ENCODE results near the gene TMEM30A. TPM values are rescaled to one million over a fixed set of nuclear protein-coding genes. Genes with fewer than 3 reads are reported as not detected.

The TMEM30A gene
- total RNA-seq (197 and 213 TPM in 2 replicates), polyA plus RNA-seq (26.6 and 42.2 TPM in 2 replicates), polyA minus RNA-seq (61.1 and 80.6 TPM in 2 replicates), Bru-seq, nascent RNA (percentile 97 among the genes with signal in this experiment), BruChase-seq, experiment 1, labeled RNA remaining after a 6-hour chase (percentile 99 among the genes with signal in this experiment), BruChase-seq, experiment 2, labeled RNA remaining after a 2-hour chase (percentile 98 among the genes with signal in this experiment)
- 40.9 and 41.1 TPM in 2 replicates for polyA plus RNA-seq (2011; cell fraction: cytosol; rRNA removed)
- polyA plus RNA-seq (2011; cell fraction: nucleus; rRNA removed) = 57.1 and 70.7 TPM in 2 replicates
- polyA plus RNA-seq (2012) = 200 and 209 TPM in 2 replicates
- 8.8 TPM for polyA minus RNA-seq (2011; cell fraction: cytosol; rRNA and poly(A)+ RNA removed)
- 66.2 and 80.0 TPM in 2 replicates for polyA minus RNA-seq (2011; cell fraction: nucleus; rRNA and poly(A)+ RNA removed)
- long read RNA-seq, full-length matches to known transcripts = 613 of 817 reads
- long read RNA-seq, partial matches to known transcripts = 15 of 817 reads
- long read RNA-seq, other reads (novel, unspliced or antisense) = 189 of 817 reads

- Histone ChIP-seq H3K79me2 (ENCODE audit: control insufficient read depth, insufficient read depth, low read length) (peaks cover 49% of the 10 kb centered on the region), H3K36me3 (ENCODE audit: control insufficient read depth in 2 of 2, extremely low read depth in 1 of 2, insufficient read depth in 2 of 2, low read length in 2 of 2) (no peaks in the 10 kb centered on the region), H3K9ac (replicated peaks; ENCODE audit: extremely low read depth, insufficient read depth, low read length) (peak within 1 kb of the TSS; percentile 95), H3K4me1 (ENCODE audit: control insufficient read depth, extremely low read depth, insufficient read depth, low read length) (peaks cover 27% of the 10 kb centered on the region), H2AFZ (ENCODE audit: low read depth, low read length) (peak within 1 kb of the TSS; percentile 79), H4K20me1 (replicated peaks; ENCODE audit: control insufficient read depth, extremely low read depth, insufficient read depth, low read length) (no peaks in the 10 kb centered on the region), H3K9me1 (replicated peaks; ENCODE audit: control insufficient read depth, extremely low read depth, insufficient read depth, low read length) (no peaks in the 10 kb centered on the region), H3K4me3 (replicated peaks in 1 of 3; ENCODE audit: insufficient read depth in 1 of 3, low read depth in 1 of 3, low read length in 3 of 3) (peak within 1 kb of the TSS; percentile 91 to 95 (median 94)), H3K27me3 (ENCODE audit: control insufficient read depth in 2 of 2, insufficient read depth in 2 of 2, low read length in 2 of 2) (no peaks in the 10 kb centered on the region), H3K9me3 (replicated peaks; ENCODE audit: control insufficient read depth, insufficient read depth, low read length) (no peaks in the 10 kb centered on the region), H3K27ac (ENCODE audit: insufficient read depth, low read depth, low read length) (peak within 1 kb of the TSS; percentile 84), H3K4me2 (ENCODE audit: insufficient read depth, low read length) (peak within 1 kb of the TSS; percentile 94)
- dilution Hi-C loops (cut with MboI; ENCODE audit: extremely low pct_ligation_motif_present, low sequenced_read_pairs) = no loop called here
- DNase-seq (ENCODE audit: low read depth, low spot score) (peak; percentile 99), FAIRE-seq (peak; percentile 99)
- ChIA-PET POLR2A (interaction anchor here (0.8 to 1.5 kb wide), 4 partner anchors 9 to 317 kb away, joined by 3 to 6 read pairs (median 4); partner anchors contain the start of genes COX7A2 and SENP6), CTCF (interaction anchor here (1.2 to 9.8 kb wide), 8 partner anchors 9 to 240 kb away, joined by 3 to 95 read pairs (median 4); partner anchors contain the start of gene COX7A2)
- intact Hi-C loops (cut with micrococcal nuclease) = loop anchor here (1.0 to 2.0 kb wide), 3 partner anchors 13 to 42 kb away; partner anchors contain the start of gene COX7A2
- BruUV-seq (replicated peaks) = no TSS peak
- no peak for TF ChIP-seq FOS (IDR thresholded peaks at IDR 0.05; ENCODE audit: borderline replicate concordance, insufficient read depth, low read length)
- no peak for TF ChIP-seq EZH2 (IDR thresholded peaks at IDR 0.05; ENCODE audit: borderline replicate concordance, low read depth, low read length, severe bottlenecking)
- peak; percentile 88 for TF ChIP-seq POLR2AphosphoS5 (IDR thresholded peaks at IDR 0.05; ENCODE audit: insufficient read depth, low read depth, low read length)
- peak; percentile 95 for TF ChIP-seq POLR2A (IDR thresholded peaks at IDR 0.05; ENCODE audit: low read depth, low read length)
- TF ChIP-seq, protein P1, sequence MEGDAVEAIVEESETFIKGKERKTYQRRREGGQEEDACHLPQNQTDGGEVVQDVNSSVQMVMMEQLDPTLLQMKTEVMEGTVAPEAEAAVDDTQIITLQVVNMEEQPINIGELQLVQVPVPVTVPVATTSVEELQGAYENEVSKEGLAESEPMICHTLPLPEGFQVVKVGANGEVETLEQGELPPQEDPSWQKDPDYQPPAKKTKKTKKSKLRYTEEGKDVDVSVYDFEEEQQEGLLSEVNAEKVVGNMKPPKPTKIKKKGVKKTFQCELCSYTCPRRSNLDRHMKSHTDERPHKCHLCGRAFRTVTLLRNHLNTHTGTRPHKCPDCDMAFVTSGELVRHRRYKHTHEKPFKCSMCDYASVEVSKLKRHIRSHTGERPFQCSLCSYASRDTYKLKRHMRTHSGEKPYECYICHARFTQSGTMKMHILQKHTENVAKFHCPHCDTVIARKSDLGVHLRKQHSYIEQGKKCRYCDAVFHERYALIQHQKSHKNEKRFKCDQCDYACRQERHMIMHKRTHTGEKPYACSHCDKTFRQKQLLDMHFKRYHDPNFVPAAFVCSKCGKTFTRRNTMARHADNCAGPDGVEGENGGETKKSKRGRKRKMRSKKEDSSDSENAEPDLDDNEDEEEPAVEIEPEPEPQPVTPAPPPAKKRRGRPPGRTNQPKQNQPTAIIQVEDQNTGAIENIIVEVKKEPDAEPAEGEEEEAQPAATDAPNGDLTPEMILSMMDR (IDR thresholded peaks at IDR 0.05; ENCODE audit: extremely low read depth in 1 of 2, insufficient read depth in 1 of 2, low read depth in 1 of 2, low read length in 2 of 2) = no peak
Measured at GRCh38 chr6:75284632-75285282, at the start of gene TMEM30A. TMEM30A (minus strand) TSS chr6:75284792; CDS start chr6:75284638, 154 bp downstream.

All from endothelial cell of umbilical vein (primary cell).